Hematopoietic multipotent progenitor cell treated with erythropoietin and hydrocortisone succinate and interleukin-3 and kit ligand, for 4 days (in vitro differentiated cells): ENCODE data around the gene CHRNA10.

Experiments
- DNase-seq: peaks from one replicate; pipeline ENCODE4 v3.0.0-alpha.2; 2015

The CHRNA10 gene

DNA sequence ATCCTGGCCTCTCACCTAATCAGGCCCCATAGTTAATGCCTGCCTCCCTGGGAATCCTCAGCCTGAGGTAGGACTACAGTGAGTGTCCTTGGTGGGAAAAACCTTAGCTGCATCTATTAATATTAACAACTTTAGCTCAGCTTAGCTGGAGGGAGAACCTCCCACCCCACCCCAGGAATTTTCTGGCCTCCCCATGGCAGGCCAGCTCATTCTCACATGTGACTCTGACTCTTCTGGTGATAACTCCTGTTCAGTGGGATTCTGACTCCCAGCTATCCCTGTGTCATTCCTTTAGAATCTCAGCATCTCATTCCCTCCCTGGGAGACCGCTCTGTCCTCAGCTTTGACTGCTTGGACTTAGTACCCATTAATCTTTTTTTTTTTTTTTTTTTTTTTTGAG, 43.9 kb downstream of the CHRNA10 start:
- DNase-seq, result no peak

DNA sequence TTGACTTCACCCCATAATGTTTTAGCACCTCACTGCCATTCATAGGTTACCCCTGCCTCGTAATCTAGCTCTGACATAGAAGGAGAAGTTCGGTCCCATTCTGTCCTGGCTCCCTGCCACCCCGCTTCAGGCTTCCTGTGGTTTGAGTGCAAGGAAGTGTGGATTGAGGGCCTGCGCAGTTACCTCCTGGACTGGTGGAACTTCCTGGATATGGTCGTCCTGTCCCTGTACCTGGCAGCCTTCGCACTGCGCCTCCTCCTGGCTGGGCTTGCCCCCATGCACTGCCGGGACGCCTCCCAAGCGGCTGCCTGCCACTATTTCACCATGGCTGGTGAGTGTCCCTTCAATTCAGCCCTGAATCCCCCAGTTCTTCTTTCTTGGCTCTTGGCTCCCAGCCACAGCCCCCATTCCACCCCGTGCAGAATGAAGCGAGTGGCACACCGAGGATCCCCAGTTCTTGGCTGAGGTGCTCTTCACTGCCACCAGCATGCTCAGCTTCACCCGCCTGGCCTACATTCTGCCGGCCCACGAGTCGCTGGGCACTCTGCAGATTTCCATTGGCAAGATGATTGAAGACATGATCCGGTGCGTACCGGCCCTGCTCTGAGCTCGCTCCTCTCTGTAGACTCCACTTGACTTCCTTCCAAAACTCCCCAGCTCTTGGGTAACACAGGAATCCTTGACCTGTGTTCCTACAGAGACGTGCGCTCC, 44.8 kb downstream of the CHRNA10 start:
- DNase-seq, result peak; percentile 91

DNA sequence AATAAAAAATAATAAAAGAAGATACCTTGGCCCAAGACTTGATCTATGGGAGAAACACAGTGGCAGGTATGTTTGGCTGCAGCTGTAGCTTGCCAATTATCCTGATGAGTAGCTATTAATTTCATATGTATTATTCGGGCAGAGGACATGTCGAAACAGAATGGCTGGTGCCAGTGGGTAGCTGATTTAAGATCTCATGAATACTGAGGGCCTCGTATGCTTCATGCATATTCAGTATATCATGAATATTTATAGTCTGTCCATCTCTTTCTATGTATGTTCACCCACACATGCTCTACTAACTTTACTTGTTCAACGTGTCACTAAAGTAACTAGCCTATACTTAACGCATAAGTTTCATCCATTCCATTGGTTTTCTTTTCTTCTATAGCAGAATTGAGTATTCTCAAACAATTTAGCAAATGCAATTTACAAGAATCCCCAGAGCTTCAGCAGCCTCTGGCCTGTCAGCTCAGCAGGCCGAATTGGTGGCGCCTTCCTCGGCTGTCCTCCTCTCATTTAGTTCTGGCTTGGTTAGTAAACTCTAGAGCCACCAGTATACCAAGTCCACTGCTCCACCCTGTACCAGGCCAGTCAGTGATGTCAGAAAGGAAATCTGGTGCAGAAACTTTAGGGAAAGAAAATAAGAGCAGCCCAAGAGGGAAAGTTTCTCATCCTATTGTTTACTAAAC, 47.3 kb downstream of the CHRNA10 start:
- DNase-seq, result no peak

GRCh38 chr11:3623121-3623520, 48.1 kb downstream of the CHRNA10 start:
- DNase-seq, result peak; percentile 58

GRCh38 chr11:3622521-3622920, 48.7 kb downstream of the CHRNA10 start:
- DNase-seq, result no peak

- DNase-seq, result no peak
Measured at GRCh38 chr11:3617990-3618389, 53.2 kb downstream of the CHRNA10 start.

DNA sequence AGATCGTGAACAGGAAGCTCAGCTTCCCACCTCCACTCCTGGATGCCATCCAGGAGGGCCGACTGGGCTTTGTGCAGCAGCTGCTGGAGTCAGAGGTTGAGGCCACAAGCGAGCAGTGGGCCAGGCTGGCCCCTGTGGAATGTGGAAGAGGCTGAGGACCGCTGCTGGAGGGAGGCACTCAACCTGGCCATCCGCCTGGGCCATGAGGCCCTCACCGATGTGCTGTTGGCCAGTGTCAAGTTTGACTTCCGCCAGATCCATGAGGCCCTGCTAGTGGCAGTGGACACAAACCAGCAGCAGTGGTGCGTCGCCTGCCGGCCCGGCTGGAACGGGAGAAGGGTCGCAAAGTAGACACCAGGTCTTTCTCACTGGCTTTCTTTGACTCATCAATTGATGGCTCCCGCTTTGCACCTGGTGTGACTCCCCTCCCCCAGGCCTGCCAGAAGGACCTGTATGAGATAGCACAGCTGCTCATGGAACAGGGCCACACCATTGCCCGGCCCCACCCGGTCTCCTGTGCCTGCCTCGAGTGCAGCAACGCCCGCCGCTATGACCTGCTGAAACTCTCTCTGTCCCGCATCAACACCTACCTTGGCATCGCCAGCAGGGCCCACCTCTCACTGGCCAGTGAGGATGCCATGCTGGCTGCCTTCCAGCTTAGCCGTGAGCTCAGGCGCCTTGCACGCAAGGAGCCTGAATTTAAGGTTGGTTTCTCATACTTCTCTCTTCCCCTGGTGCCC, 54.3 kb downstream of the CHRNA10 start:
- no peak for DNase-seq

GRCh38 chr11:3615998-3616397, 55.2 kb downstream of the CHRNA10 start:
- no peak for DNase-seq
